Esophagus muscularis mucosa (tissue), 4 donors: Measurements from ENCODE around the gene NPIPB8. TPM values are rescaled to one million over a fixed set of nuclear protein-coding genes. Genes with fewer than 3 reads are reported as not detected.
"Not testable (repeated sequence)": the region's sequence is repeated elsewhere in the genome, so short reads cannot be mapped to it uniquely, and the experiment has no call there.

ENCODE experiments used
- DNase-seq: peaks from one replicate; pipeline ENCODE4 v3.0.0-alpha.2; 2017; ENCODE audit errors: extremely low spot score
- H3K27ac ChIP-seq, 4 donors: fragments of 200-600 bp; sonication (generic); replicated peaks in 1 of 4; 1 replicate in 3 of 4; 2 replicates in 1 of 4; pipeline ENCODE4 v1.5.1; 2016 to 2019; ENCODE audit warnings: mild to moderate bottlenecking in 1 of 4
- H3K27me3 ChIP-seq, 4 donors: fragments of 200-600 bp; sonication (generic); one replicate each; pipeline versions ENCODE4 v1.5.1 to v1.6.0; 2016 to 2019
- H3K36me3 ChIP-seq, 4 donors: fragments of 200-600 bp; sonication (generic); one replicate each; pipeline ENCODE4 v1.5.1; 2016 to 2019
- H3K4me1 ChIP-seq, 4 donors: fragments of 200-600 bp; sonication (generic); one replicate each; pipeline ENCODE4 v1.5.1; 2016 to 2019
- H3K4me3 ChIP-seq, 4 donors: fragments of 200-600 bp; sonication (generic); 1 replicate in 2 of 4; 2 replicates in 2 of 4; pipeline ENCODE4 v1.5.1; 2016 to 2019; ENCODE audit warnings: mild to moderate bottlenecking in 4 of 4, moderate library complexity in 1 of 4
- H3K9me3 ChIP-seq, 4 donors: fragments of 200-600 bp; sonication (generic); 1 replicate in 3 of 4; 2 replicates in 1 of 4; pipeline ENCODE4 v1.5.1; 2016 to 2019
- CTCF ChIP-seq, 3 experiments: fragments of 200-600 bp in 2 of 3; fragments of 450-650 bp in 1 of 3; sonication (generic) in 2 of 3; IDR thresholded peaks; one replicate each; pipeline ENCODE4 v1.5.1; 2017 to 2019; ENCODE audit warnings: antibody characterized with exemption in 3 of 3, mild to moderate bottlenecking in 2 of 3, moderate library complexity in 1 of 3
- EP300 ChIP-seq: sonication (generic); formaldehyde crosslinking; IDR thresholded peaks from one replicate; pipeline ENCODE4 v1.6.1; 2017; ENCODE audit warnings: antibody characterized with exemption
- POLR2A ChIP-seq: fragments of 450-650 bp; IDR thresholded peaks from one replicate; pipeline ENCODE4 v1.6.1; 2017; ENCODE audit warnings: antibody characterized with exemption, moderate library complexity, mild to moderate bottlenecking, low read depth
- POLR2AphosphoS5 ChIP-seq, 2 donors: sonication (generic); formaldehyde crosslinking; IDR thresholded peaks; one replicate each; pipeline ENCODE4 v1.6.1; 2017; ENCODE audit warnings: antibody characterized with exemption in 2 of 2
- WGBS: methylation state at CpG from one replicate; pipeline ENCODE4 v1.1.5; 2018; 5-methylcytosine and 5-hydroxymethylcytosine counted together
- intact Hi-C: fragments of 100-400 bp; cut with DNase I; formaldehyde crosslinking; loops from one replicate; pipeline ENCODE4 v1.15.1; 2023
- total RNA-seq, 4 donors: library from RNA; depleted of rRNA; stranded (reverse); fragments of >200 nt; gene quantifications; one replicate each; pipeline versions ENCODE4 v1.1.0 to v1.2.1, GENCODE V29; 2016

Gene NPIPB8
- not detected for total RNA-seq

- H3K4me3 ChIP-seq, H3K27ac ChIP-seq, H3K27me3 ChIP-seq, intact Hi-C loops, H3K4me1 ChIP-seq, DNase-seq, H3K9me3 ChIP-seq, H3K36me3 ChIP-seq: not testable (repeated sequence)
- WGBS, result 100% methylated on average over 1 of the region's 1 CpG
Measured at GRCh38 chr16:28637765-28638164, at the start of gene NPIPB8. Gene NPIPB8 (plus strand): TSS chr16:28638065. CDS start chr16:28638361, 296 bp downstream.

GRCh38 chr16:28589069-28589468 is 48.8 kb upstream of the NPIPB8 start:
- peaks cover 63 to 89% (median 81%) of the 10 kb centered on the region in 4 donors for H3K36me3 ChIP-seq
- no peaks in the 10 kb centered on the region for H3K27me3 ChIP-seq
- intact Hi-C loops, result no loop called here
- no peaks in the 10 kb centered on the region for H3K4me1 ChIP-seq
- no peak overlapping the region for H3K4me3 ChIP-seq
- H3K9me3 ChIP-seq, result no peaks in the 10 kb centered on the region
- 97% methylated on average over 8 of the region's 8 CpGs for WGBS
- no peak for TF ChIP-seq CTCF (IDR thresholded peaks at IDR 0.05)
- no peak for TF ChIP-seq POLR2AphosphoS5 (IDR thresholded peaks at IDR 0.05)
- no peak for TF ChIP-seq EP300
- no peak for TF ChIP-seq POLR2A
- no peak for DNase-seq
- no peak overlapping the region for H3K27ac ChIP-seq

- DNase-seq, result no peak
- Histone ChIP-seq H3K9me3 (no peaks in the 10 kb centered on the region), H3K27ac (no peak overlapping the region), H3K4me3 (no peak overlapping the region), H3K36me3 (peaks cover 60 to 80% (median 75%) of the 10 kb centered on the region in 4 donors), H3K4me1 (no peaks in the 10 kb centered on the region), H3K27me3 (no peaks in the 10 kb centered on the region)
- WGBS, result 100% methylated on average over 6 of the region's 13 CpGs
- TF ChIP-seq EP300, result no peak
- no peak for TF ChIP-seq POLR2A
- TF ChIP-seq POLR2AphosphoS5 (IDR thresholded peaks at IDR 0.05), result no peak
- no peak for TF ChIP-seq CTCF (IDR thresholded peaks at IDR 0.05)
- intact Hi-C loops, result no loop called here
Measured at GRCh38 chr16:28589930-28590329, 47.9 kb upstream of the NPIPB8 start.

GRCh38 chr16:28590384-28591340 is 47.2 kb upstream of the NPIPB8 start:
- TF ChIP-seq CTCF (IDR thresholded peaks at IDR 0.05) (no peak), POLR2A (no peak), EP300 (no peak), POLR2AphosphoS5 (IDR thresholded peaks at IDR 0.05) (no peak)
- 93% methylated on average over 22 of the region's 22 CpGs for WGBS
- Histone ChIP-seq H3K27ac (no peak overlapping the region), H3K36me3 (peaks cover 53 to 73% (median 68%) of the 10 kb centered on the region in 4 donors), H3K27me3 (no peaks in the 10 kb centered on the region), H3K4me1 (no peaks in the 10 kb centered on the region), H3K4me3 (no peak overlapping the region), H3K9me3 (no peaks in the 10 kb centered on the region)
- intact Hi-C loops, result no loop called here
- DNase-seq, result no peak

- DNase-seq, result no peak
- Histone ChIP-seq H3K36me3 (peaks cover 48 to 66% (median 61%) of the 10 kb centered on the region in 4 donors), H3K27me3 (no peaks in the 10 kb centered on the region), H3K4me1 (peaks cover 0 to 3% (median 1%) of the 10 kb centered on the region in 4 donors), H3K4me3 (no peak overlapping the region), H3K27ac (no peak overlapping the region), H3K9me3 (no peaks in the 10 kb centered on the region)
- intact Hi-C loops, result no loop called here
- TF ChIP-seq EP300 (no peak), POLR2A (no peak), CTCF (IDR thresholded peaks at IDR 0.05) (no peak), POLR2AphosphoS5 (IDR thresholded peaks at IDR 0.05) (no peak)
- WGBS, result 95% methylated on average over 4 of the region's 6 CpGs
Measured at GRCh38 chr16:28591355-28591754, 46.5 kb upstream of the NPIPB8 start.
